GF-D8 (cell line): ENCODE results near the gene LHPP.

ENCODE experiments used
- DNase-seq: peaks from one replicate; lab custom pipeline; 2025; lab: John Stamatoyannopoulos, UW

LHPP gene

DNA sequence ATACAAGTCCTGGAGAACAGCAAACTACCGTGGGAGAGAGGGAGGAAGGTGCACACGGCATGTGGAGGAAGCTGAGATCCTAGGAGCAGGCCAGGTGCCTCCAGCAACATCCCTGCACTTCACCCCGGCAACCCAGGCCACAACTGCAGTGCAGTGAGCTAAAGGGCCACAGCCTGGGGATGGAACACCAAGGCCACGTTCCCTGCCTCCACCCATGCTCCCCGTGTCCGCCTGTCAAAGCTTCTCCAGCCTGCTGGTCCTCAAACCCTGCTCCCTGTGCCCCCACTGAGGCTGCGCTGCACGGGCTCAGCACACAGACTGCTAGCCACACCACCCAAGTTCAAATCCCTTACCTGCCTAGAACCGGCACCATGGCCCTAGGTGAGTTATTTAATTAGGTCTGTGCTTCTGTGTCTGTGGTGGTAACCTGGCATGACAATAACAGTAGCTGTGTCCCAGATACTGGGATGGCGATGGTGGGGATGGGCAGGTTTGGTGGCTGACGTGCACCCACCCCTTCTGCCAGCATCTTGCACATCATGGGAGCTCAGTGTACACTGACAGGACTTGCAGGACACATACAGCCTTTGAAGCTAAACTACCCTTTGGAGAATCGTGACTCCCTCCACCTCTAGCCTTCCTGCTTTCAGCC is 197.1 kb downstream of the LHPP start:
- DNase-seq: no peak

DNA sequence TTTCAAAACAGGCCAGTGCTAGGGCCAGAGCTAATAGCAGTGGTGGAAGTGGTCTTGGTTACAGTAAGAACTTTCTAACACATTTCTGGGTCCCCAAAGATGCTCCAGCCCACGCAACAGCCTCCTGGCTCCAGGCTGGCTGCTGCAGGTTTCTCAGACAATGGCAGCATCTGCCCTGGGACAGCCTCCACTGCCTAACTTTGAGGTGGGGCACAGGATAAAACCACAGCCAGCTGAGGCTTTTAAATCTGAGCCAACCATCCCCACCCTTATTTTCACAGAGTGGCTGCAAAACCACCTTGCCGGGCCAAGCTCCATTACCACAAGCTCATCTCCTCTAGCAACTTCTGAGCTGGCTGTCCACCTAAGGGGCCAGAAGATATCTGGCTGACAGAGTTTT is 197.8 kb downstream of the LHPP start:
- no peak for DNase-seq

GRCh38 chr10:124660404-124661125 is 198.9 kb downstream of the LHPP start:
- no peak for DNase-seq

GRCh38 chr10:124661660-124662180 is 200.1 kb downstream of the LHPP start:
- no peak for DNase-seq

DNA sequence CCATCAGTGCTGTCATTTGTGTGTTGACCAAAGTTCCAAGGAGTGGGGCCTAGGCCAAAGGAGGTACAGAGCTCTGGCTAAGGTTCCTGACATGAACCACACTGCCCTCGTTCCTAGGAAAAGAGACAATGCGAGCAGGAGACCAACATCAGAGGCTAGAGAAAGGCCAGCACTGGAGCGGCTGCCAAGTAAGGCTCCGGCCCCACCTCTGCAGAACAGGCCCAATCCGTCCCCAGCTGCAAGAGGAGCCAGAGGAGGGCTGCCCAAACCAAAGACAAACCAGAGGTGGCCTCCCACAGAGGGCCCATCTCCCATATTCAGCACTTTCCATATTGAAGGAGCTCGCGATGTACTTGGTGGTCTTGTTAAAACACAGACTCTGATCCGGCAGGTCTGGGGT is 201.6 kb downstream of the LHPP start:
- no peak for DNase-seq
